Ammon's horn (tissue), 1 donor: ENCODE data around the gene CLK2.
"Not testable (repeated sequence)": the region's sequence is repeated elsewhere in the genome, so short reads cannot be mapped to it uniquely, and the experiment has no call there.

Experiments
- DNase-seq: peaks from one replicate; pipeline ENCODE4 v3.0.0-alpha.2; 2016; ENCODE audit warnings: low spot score

The CLK2 gene

GRCh38 chr1:155296661-155297060, 23.4 kb upstream of the CLK2 start:
- DNase-seq = no peak

GRCh38 chr1:155295942-155296267, 22.6 kb upstream of the CLK2 start:
- no peak for DNase-seq

- DNase-seq = no peak
Observed at GRCh38 chr1:155295183-155295941, 22.1 kb upstream of the CLK2 start.

- DNase-seq = no peak
Observed at GRCh38 chr1:155294520-155295182, 21.3 kb upstream of the CLK2 start.

- DNase-seq = no peak
Observed at GRCh38 chr1:155293086-155293749, 19.9 kb upstream of the CLK2 start.

GRCh38 chr1:155291006-155291405, 17.7 kb upstream of the CLK2 start:
- not testable (repeated sequence) for DNase-seq

GRCh38 chr1:155287987-155288543, 14.8 kb upstream of the CLK2 start:
- DNase-seq = no peak

- DNase-seq = no peak
Observed at GRCh38 chr1:155286544-155286943, 13.2 kb upstream of the CLK2 start.

GRCh38 chr1:155285631-155286044, 12.3 kb upstream of the CLK2 start:
- DNase-seq = no peak

- DNase-seq = no peak
Observed at GRCh38 chr1:155285063-155285462, 11.8 kb upstream of the CLK2 start.

GRCh38 chr1:155284476-155284875, 11.2 kb upstream of the CLK2 start:
- DNase-seq = no peak

- no peak for DNase-seq
Observed at GRCh38 chr1:155282488-155283091, 9.3 kb upstream of the CLK2 start.

GRCh38 chr1:155279268-155279667, 6.0 kb upstream of the CLK2 start:
- no peak for DNase-seq

GRCh38 chr1:155278689-155279160, 5.4 kb upstream of the CLK2 start:
- DNase-seq = no peak

- no peak for DNase-seq
Observed at GRCh38 chr1:155277902-155278688, 4.8 kb upstream of the CLK2 start.

- DNase-seq = peak; percentile 99
Observed at GRCh38 chr1:155277070-155277901, 4.0 kb upstream of the CLK2 start, which contains the start of gene HCN3. Gene HCN3, plus strand, starts transcription at chr1:155277463. Its CDS starts 128 bp downstream, at chr1:155277591.

- peak; percentile 21 for DNase-seq
Observed at GRCh38 chr1:155272466-155273342, 600 bp downstream of the CLK2 start.

- no peak for DNase-seq
Observed at GRCh38 chr1:155269381-155269780, 3.9 kb downstream of the CLK2 start.

GRCh38 chr1:155268630-155269029, 4.7 kb downstream of the CLK2 start:
- DNase-seq = no peak
